GM19238 (cell line): ENCODE data around the gene MRPL10.
A peak's percentile ranks its signal among the peaks of the same experiment; 100 is the strongest.
"Not testable (repeated sequence)": the region's sequence is repeated elsewhere in the genome, so short reads cannot be mapped to it uniquely, and the experiment has no call there.

ENCODE experiments used
- DNase-seq: peaks from one replicate; pipeline ENCODE4 v3.0.0; 2011; ENCODE audit warnings: low spot score; ENCODE audit not compliant: insufficient read length

MRPL10 gene

DNA sequence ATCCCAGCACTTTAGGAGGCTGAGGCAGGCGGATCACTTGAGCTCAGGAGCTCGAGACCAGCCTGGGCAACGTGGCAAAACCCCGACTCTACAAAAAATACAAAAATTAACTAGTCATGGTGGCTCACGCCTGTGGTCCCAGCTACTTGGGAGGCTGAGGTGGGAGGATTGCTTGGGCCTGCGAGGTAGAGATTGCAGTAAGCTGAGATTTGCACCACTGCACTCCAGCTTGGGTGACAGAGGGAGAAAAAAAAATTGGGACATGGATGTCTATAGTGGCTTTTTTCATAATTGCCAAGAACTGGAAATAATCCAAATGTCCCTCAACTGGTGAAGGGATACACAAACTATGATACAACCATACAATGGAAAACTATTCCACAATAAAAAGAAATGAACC, 38.4 kb downstream of the MRPL10 start:
- DNase-seq = no peak

DNA sequence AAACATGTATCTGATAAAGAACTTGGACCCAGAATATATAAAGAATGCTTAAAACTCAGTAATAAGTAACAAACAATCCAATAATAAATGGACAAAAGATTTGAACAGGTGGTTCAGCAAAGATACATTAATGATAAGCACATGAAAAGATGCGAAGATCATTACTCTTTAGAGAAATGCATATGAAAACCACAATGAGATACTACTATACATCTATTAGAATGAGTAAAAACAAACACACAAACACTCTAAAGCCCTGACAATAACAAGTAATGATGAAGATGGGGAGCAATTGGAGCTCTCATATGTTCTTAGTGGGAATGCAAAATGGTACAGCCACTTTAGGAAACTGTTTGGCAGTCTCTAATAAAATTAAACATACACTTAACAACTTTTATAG, 38.9 kb downstream of the MRPL10 start:
- no peak for DNase-seq

DNA sequence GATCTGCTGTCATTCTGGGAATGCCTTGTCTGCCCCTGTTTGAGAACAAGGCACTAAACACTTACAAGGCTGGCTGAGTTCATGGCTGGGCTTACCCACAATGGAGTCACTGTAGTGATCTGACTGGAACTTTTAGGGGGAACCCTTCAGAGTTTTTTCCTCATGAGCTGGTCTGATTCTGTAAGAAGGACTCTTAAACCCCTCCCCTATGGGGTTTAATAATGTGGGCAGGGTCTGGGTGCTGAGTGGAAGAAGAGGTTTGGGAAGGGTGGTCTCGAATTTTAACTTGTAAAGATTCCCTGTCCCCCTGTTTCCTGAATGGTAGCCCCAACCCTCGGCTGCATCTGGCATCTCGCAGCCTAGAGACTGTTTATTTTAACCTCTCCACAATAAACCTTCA, 40.3 kb downstream of the MRPL10 start:
- DNase-seq = no peak

DNA sequence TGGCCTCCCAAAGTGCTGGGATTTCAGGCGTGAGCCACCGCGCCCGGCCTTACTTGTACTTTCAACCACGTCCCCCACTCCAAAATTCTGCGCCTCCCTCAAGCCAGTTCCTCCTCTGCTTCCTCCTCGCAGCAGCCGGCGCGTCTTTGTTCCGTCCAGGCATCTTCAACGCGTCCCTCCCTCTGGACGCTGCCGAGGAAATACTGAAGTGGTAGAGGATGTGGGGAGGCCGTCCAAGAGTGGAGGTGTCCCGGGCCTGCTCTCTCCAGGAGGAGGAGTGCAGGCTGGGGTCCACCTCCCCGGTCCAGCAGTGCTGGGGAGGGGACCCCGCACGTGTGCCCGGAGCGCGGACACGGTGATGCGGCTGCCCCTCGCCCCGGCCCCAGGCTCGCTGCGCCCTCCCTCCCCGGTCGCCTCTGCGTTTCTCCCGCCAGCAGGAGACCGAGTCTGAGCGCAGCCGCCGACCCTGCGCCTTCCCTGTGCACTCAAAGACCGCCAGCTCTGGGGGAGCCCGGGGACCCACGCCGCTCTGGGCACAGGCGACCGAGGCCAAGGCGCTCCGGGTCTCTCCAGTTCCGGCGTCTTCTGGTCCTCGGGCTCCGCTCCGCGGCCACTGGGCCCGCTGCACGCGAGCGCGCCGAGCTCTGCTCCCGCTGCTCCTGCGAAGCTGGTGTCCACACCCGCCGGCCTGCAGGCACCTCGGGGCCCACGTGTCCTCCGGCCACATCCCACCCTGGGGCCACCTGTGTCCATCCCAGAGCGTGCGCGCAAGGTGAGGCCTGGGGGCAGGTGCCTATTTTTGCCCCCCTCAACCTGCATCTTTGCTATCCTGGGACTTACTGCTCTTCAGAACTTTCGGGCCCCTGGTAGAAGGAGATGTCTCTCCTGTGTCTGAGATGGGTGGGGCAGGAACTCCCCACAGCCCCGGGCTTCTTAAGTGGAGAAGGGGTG, 41.5 kb downstream of the MRPL10 start:
- peak; percentile 54 for DNase-seq

DNA sequence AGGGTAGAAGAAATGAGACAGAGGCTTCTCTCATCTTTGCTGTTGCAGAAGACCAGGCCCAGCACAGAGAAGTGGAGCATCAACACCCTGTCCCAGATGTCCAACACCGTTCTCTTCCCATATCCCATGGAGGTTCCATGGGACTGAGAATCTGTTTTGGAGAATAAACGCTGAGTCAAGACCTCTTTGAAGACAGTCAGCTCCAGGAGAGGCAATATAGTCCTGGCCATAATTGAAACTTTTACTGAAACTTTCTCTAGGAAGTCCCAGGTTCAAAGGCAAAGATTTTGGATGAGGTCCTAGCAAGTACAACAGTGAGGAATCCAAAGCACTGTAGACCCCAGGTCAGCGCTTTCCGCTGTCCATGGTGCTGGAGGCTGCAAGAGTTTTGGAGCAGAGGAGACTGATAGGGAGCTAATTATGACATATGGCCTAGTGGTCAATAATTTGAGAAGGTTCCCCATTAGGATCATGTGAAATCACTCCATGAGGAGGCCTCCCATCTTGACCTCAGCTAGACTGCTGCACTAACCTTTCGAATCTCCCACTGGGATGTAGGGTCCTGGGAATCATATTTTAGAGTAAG, 45.7 kb downstream of the MRPL10 start:
- DNase-seq = no peak

DNA sequence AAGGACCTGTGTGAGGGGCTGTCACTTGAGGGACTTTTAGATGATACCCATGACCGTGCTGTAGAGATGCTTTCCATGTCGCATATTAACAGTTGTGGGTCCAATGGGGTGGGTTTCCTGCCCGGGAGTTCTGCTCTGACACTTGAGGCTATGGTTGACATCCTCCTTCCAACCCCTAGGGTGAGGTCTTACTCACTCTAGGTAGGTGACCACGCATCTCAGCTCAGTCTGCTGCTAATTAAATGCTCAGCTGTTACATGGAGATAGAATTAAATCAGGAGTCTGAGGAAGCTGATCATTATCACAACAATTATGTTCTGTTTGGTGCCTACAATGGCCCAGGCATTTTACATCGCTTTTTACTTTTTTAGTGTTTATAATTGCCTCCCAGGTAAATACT, 49.9 kb downstream of the MRPL10 start:
- no peak for DNase-seq

DNA sequence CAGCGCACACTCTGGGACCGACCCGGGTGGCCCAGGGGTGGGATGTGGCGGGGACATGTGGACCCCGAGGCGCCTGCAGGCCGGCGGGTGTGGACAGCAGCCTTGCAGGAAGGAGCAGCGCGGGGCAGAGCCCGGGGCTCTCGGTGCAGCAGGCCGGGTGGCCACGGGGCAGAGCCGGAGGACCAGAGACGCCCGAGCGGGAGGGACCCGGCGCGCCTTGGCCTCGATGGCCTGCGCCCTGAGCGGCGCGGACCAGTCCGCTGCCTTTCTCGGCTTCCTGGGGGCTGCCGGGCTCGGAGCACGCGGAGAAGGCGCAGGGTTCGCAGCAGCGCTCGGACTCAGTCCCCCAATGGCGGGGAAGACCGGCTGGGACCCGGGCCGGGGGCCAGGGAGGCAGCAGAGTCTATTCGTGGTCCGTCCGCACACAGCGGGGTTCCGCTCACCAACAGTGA, 53.1 kb downstream of the MRPL10 start:
- DNase-seq = no peak

DNA sequence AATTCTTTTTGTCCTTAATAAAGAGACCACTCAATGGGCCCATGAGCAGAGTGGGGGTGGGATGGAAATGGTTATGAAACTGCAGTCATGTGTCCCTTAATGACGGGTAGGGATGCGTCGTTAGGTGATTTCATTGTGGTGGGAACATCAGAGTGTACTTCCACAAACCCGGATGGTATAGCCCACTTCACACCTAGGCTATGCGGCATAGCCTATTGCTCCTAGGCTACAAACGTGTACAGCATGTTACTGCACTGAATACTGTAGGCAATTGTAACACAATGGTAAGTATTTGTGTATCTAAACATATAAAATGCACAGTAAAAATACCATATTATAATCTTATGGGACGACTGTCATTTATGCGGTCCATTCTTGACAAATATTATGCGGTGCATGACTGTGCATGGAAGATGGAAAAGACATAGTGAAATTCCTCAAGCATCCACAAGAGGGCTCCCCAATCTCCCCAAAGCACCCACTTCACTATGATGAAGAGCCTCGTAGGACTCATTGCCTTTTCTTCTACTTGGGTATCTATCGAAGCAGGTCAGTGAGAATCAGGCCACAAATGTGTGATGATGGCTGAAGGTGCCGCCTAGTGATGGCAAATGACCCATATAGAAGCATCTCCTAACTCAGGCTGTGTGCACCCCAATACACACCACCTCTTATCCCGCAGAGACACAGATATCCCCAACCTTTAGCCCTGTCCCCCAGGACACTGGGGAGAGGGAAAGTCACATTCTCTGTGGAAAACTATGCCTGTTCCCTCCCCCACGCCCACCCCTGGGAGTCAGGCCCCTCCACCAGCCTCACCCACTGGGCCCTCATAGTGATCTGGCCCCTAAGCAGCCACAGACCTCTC, 54.8 kb downstream of the MRPL10 start:
- peak; percentile 42 for DNase-seq

DNA sequence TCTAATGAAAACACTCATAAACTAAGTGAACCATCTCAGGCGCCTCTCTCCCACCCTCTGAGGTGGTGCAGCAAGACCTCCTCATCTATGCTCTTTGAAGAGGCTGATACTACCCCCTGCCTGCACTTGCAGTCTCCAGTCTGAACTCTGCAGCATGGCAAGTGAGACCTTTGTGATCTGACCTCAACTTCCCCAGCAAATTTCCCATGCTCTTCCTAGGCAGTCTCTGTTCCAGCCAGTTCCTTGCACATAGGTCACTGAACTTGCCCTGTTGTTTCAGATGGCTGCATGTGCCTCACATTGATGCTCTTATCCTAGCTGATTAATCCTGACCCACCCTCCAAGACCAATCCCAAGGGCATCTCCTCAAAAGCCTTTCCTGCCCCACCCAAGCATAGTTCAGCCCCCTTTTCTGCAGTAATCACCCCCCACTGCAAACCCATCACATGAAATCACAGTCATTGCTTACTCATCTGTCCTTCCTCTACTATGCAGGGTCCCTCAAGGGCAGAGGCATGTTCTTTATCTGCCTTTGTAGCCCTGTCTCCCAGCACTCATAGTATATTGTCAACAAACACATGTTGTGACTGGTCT, 56.3 kb downstream of the MRPL10 start:
- DNase-seq = no peak

DNA sequence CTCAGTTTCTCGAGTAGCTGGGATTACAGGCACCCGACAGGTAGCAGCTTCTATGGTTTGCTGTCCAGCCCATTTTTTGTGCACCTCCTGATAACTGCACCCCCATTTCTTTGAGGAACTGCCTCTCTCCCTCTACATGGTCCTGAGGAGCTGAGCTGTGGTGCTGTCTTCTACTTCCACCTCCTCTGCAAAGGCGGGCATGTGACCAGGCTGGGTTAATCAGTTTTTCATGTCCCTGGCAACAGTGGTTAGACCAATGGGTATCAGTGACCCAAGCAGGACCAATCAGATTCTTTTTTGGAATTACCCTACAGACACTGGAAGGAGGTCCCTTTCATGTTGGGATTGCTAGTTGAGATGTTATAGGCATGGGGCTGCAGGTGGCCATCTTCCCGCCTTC, 57.0 kb downstream of the MRPL10 start:
- no peak for DNase-seq

DNA sequence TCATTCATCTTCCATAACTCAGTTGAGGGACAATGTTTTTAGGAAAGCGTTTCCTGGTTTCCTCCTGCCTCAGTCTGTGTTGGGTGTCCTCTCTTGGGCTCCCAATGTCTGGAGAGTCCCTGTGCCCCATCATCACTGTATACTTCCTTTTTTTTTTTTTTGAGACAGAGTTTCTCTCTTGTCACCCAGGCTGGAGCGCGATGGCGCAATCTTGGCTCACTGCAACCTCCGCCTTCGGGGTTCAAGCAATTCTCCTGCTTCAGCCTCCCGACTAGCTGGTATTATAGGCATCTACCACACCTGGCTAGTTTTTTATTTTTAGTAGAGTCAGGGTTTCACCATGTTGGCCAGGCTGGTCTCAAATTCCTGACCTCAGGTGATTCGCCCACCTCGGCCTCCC, 57.7 kb downstream of the MRPL10 start:
- DNase-seq = not testable (repeated sequence)
